ENCODE data around the gene CELA2B.
"Not testable (repeated sequence)": the region's sequence is repeated elsewhere in the genome, so short reads cannot be mapped to it uniquely, and the experiment has no call there.

The CELA2B gene

GRCh38 chr1:15469821-15470448, 6.0 kb upstream of the CELA2B start:
- not testable (repeated sequence) for DNase-seq

DNA sequence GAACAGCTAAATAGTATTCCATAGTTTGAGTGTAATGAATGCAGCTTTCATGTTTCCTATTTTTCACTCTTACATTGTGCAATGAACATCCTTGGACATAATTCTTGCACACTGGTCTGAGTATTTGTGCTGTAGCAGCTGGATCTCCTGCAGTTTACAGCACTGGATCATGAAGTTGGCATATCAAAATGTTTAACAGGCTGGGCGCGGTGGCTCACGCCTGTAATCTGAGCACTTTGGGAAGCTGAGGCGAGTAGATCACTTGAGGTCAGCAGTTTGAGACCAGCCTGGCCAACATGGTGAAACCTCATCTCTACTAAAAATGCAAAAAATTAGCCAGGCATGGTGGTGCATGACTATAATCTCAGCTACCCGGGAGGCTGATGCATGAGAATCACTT, 4.8 kb upstream of the CELA2B start:
- not testable (repeated sequence) for DNase-seq

DNA sequence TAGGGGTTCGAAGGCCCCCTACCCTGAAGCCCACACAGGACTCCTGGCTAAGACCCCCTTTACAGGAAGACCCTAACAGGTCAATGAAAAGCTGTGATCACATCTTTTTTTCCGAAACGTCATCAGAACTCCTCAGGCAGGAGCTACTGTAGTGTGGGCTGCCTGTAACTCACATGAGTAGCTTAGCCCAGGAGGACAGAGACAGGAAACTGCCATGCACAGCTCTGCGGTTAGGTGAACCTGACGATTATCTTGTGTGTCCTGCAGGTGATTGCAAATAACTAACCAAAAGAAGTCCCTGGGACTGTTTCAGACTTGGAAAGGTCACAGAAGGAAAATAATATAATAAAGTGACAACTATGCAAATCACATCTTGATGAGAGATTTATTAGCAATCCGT, 4.2 kb upstream of the CELA2B start:
- not testable (repeated sequence) for DNase-seq

- no peak for DNase-seq
These were observed 3.3 kb upstream of the CELA2B start for GRCh38 chr1:15472587-15472986.

GRCh38 chr1:15476927-15477326, 1.0 kb downstream of the CELA2B start:
- no peak for DNase-seq

DNA sequence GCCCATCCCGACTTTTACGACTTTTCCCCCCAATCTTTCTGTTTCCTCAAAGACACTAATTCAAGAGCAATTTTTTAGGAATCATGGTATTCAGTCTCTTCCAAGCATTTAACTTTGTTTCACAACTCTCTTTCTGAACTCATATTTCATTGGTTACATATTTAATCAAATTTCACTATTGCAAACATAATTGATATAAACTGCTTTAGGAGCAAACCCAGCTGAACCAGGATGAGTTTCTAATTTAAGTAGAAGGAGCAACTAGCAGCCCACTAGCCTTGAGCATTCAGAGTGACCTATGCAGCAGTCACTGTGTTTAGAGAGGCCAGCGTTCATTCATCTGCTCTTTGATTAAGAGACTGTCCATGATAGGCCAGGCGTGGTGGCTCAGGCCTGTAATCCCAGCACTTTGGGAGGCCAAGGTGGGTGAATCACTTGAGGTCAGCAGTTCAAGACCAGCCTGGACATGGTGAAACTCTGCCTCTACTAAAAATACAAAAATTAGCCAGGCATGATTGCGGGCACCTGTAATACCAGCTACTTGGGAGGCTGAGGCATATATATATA, 1.8 kb downstream of the CELA2B start:
- DNase-seq: no peak

GRCh38 chr1:15479654-15480347, 3.9 kb downstream of the CELA2B start:
- DNase-seq: no peak

GRCh38 chr1:15482455-15482854, 6.6 kb downstream of the CELA2B start:
- not testable (repeated sequence) for DNase-seq

GRCh38 chr1:15482983-15483543, 7.2 kb downstream of the CELA2B start:
- DNase-seq: not testable (repeated sequence)

GRCh38 chr1:15483971-15484370, 8.1 kb downstream of the CELA2B start:
- no peak for DNase-seq

DNA sequence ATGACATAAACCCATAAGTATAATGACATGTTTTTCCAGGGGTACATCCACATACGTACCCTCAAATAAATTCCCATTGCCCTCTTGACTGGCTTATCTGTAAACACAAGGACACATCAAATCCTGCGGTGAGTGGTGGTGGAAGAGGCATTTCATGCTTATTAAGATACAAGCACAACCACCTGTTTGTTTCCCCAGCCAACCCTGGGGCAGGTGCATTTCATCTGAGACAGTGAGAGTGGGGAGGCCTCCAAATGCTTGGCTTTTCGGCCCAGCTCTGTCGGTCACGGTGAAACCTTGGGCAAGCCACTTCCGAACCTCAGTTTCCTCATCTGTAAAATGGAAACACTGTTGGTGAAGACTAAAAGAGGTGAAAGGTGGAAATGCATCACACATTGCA, 8.5 kb downstream of the CELA2B start:
- DNase-seq: not testable (repeated sequence)

- DNase-seq: no peak
These were observed 9.7 kb downstream of the CELA2B start for GRCh38 chr1:15485636-15486035.

GRCh38 chr1:15486844-15487610, 11.1 kb downstream of the CELA2B start:
- not testable (repeated sequence) for DNase-seq

- DNase-seq: no peak
These were observed 12.5 kb downstream of the CELA2B start for GRCh38 chr1:15488371-15488770.

DNA sequence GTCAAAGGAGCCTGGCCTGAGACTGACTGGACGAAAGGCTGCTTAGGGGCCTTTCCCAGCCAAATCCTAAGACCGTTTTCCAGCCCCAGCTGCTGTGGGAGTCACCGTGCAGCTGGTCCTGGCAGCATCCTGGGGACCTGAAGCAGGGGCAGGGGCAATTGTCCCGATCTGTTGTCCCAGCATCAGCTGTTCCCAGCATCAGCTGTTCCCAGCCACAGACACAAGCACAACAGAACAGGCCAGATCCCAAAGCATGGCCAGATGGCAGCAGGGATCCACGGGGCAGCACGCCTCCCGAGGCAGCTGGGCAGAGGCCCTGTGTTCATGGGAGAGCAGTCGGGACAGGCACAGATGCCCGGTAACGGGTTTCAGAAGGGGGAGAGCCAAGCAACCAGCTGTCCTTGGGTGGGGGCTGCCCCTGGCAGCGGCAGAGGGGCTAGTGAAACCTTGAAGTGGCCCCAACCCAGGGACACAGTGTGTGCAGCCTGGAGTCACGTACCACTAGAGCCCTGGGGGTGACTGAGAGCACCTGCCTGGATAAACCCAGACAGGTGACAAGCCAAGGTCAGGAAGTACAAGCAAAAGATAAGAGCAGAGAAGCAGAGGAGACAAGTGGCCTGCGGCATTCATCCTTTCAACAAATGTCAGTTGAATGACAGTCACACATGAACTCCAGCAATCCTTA, 13.3 kb downstream of the CELA2B start:
- no peak for DNase-seq

GRCh38 chr1:15491010-15491409, 15.1 kb downstream of the CELA2B start:
- peak in 1 of 2 experiments; percentile 22 for DNase-seq

GRCh38 chr1:15492596-15492995, 16.7 kb downstream of the CELA2B start:
- DNase-seq: no peak

- DNase-seq: no peak
These were observed 18.0 kb downstream of the CELA2B start for GRCh38 chr1:15493869-15494390.

- DNase-seq: no peak
These were observed 24.6 kb downstream of the CELA2B start for GRCh38 chr1:15500184-15501178.

DNA sequence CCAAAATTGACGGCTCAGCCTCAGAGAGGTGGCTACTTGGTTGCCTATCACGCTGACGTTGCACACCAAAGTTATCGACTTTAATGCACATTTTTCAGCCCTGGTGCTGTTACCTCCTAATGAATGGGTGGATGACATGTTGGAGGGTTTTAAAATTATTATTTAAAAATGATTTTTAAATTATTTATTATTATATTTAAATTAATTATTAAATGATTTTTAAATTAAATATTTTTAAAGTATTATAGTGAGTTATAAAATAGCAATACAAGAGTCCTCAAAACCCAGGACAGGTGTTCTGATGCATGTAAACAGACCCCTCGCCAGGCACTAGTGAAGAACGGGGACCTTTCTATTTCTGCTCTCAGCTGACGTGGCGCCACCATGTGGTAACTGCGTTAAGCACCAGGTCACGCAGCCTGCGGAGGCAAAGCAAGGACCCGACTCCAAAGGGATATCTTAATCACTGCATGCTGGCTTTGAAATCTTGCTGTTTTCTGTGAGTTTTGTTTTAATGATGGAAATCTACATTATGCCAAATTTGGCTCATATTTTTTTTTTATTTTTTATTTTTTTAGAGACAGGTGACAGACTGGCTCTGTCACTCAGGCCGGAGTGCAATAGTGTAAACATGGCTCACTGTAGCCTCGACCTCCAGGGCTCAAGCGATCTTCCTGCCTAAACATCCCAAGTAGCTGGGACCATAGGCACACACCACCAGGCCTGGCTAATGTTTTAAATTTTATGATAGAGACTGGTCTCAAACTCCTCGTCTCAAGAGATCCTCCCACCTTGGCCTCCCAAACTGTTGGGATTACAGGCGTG, 25.5 kb downstream of the CELA2B start:
- DNase-seq: peak; percentile 75 to 77
